Adrenal gland (tissue), 5 donors: ENCODE data around the gene YWHAE.

Experiments used
- POLR2A ChIP-seq, 2 donors: fragments of 450-650 bp; IDR thresholded peaks; one replicate each; pipeline ENCODE4 v1.6.1; 2017; ENCODE audit warnings: antibody characterized with exemption in 2 of 2, mild to moderate bottlenecking in 2 of 2, moderate library complexity in 1 of 2
- TF ChIP-seq, protein P1 (sequence below), 6 experiments: fragments of 450-650 bp in 4 of 6; fragments of 200-600 bp in 2 of 6; sonication (generic) in 1 of 6; IDR thresholded peaks; 1 replicate in 5 of 6; 2 replicates in 1 of 6; pipeline versions ENCODE4 v1.5.1 to v1.8.0; 2016 to 2021; ENCODE audit warnings: antibody characterized with exemption in 6 of 6, mild to moderate bottlenecking in 2 of 6, moderate library complexity in 1 of 6
- donor health status: DM: no; HTN: no; CAD: no.

DNA sequence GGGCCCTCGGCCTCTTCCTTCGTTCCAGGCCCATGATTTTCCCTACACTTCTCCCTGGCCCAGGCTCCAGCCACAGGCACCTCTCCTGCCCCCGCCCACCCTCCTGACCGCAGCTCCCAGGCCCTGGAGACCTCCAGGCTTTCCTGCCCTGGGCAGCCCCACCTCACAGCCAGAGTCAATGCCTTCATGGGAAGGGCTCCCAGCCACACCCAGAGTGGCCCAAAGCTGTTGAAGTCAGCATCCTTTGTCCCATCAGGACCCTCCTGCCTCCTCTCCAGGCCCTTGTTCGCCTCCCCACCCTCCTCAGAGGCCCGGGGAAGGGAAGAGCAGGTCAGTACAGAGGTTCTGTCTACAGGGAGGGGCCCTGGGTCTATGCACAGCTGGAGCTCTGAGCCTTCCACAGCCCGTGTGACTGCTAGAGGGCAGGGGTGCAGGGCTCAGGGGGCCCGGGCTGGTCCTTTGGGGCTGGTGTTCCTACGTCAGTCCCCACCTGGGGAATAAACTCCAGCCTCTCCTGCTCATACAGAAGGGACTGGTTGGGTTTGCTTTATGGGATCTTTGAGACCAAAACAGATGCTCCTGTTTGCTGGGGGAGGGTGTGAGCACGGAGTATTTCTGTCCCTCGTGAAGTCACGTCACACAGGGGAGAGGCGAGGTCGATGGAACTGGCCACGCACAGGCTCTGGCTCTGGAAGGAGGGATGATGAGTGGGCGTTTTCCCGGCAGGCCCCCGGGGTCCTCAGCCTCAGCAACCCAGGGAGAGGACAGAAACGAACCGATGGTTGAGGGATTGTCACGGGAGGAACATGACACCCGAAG is 100.3 kb downstream of the YWHAE start:
- TF ChIP-seq, protein P1, sequence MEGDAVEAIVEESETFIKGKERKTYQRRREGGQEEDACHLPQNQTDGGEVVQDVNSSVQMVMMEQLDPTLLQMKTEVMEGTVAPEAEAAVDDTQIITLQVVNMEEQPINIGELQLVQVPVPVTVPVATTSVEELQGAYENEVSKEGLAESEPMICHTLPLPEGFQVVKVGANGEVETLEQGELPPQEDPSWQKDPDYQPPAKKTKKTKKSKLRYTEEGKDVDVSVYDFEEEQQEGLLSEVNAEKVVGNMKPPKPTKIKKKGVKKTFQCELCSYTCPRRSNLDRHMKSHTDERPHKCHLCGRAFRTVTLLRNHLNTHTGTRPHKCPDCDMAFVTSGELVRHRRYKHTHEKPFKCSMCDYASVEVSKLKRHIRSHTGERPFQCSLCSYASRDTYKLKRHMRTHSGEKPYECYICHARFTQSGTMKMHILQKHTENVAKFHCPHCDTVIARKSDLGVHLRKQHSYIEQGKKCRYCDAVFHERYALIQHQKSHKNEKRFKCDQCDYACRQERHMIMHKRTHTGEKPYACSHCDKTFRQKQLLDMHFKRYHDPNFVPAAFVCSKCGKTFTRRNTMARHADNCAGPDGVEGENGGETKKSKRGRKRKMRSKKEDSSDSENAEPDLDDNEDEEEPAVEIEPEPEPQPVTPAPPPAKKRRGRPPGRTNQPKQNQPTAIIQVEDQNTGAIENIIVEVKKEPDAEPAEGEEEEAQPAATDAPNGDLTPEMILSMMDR (IDR thresholded peaks at IDR 0.05), result no peak
- TF ChIP-seq POLR2A (IDR thresholded peaks at IDR 0.05), result no peak
